HG03108 (cell line): Measurements from ENCODE around the gene PROK1.
"Not testable (repeated sequence)": the region's sequence is repeated elsewhere in the genome, so short reads cannot be mapped to it uniquely, and the experiment has no call there.

Experiments
- ATAC-seq: cut with Tn5 transposase; IDR thresholded peaks from one replicate; pipeline ENCODE4 v1.9.1; 2021; ENCODE audit warnings: moderate library complexity; ENCODE audit not compliant: unreplicated experiment

PROK1 gene

GRCh38 chr1:110450929-110451328 is at the start of gene PROK1:
Gene PROK1 (plus strand): TSS chr1:110451149. CDS start chr1:110451217, 68 bp downstream.
- no peak for ATAC-seq

- ATAC-seq, result no peak
Measured at GRCh38 chr1:110403805-110404204, 47.1 kb upstream of the PROK1 start.

DNA sequence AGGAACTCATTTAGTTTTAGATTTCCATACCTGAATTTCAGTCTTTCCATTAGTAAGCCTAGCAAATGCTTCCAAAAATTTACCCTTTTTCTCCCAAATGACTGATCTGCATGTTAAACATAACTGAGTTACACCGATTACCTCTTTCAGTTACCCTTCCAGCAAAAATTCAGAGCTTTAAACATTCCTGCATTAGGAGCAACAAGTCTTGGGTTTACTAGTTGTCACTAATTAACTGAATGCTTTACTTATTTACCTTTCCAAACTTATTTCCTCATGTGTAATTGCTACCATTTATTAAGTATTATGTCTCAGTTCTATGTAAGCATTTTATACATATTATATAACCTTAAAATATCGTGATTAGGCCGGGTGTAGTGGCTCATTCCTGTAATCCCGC is 46.5 kb upstream of the PROK1 start:
- ATAC-seq, result no peak

- not testable (repeated sequence) for ATAC-seq
Measured at GRCh38 chr1:110406407-110406806, 44.5 kb upstream of the PROK1 start.

DNA sequence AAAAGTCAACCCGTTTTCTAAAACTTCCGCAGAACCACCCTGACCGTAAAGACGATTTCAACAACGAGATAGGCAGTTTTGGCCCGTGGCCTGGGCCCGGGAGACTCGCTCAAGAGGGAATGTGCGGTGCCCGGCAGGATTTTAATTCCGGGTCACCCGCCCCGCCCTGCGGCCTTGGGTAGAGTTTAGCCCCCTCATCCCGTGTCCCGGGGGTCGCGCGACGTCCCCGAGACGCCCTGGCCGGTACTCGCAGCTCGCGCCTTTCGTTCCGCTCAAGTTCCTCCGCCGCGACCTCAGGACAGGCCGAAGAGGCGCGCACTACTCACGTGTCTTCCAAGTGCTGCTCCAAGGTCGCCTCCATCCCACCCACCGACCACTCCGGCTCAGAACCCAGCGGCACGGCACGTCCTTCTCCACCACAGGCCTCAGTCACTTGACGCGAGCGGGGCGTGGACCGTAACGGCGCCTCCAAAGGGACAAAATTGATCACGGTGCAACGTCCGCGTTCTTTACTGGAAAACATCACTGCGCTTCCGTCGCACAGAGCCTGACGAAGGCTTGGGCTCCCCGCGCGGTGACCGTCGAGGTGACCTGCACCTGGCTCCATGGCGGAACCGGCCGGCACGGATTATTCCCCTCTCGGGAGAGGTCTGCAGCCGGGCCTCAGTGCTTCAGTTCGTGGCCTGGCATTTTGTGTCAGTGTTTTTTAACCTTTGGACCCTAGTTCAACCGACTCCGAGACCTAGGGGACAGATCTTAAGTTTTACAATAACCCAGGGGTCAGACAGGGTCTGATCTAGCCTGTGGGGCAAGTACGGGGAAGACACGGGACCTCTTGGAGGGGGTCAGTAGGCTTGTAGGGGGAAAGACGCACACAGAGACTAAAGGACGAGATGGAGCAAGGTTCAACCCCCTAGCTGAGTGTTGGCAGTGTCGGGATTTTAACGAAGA is 43.4 kb upstream of the PROK1 start, which contains the start of gene LAMTOR5:
Gene LAMTOR5, minus strand, starts transcription at position 435 of the 951 bp plus-strand sequence. Its CDS starts 74 bp downstream, at position 361.
- ATAC-seq, result peak; percentile 84

- ATAC-seq, result no peak
Measured at GRCh38 chr1:110408488-110408887, 42.5 kb upstream of the PROK1 start.

DNA sequence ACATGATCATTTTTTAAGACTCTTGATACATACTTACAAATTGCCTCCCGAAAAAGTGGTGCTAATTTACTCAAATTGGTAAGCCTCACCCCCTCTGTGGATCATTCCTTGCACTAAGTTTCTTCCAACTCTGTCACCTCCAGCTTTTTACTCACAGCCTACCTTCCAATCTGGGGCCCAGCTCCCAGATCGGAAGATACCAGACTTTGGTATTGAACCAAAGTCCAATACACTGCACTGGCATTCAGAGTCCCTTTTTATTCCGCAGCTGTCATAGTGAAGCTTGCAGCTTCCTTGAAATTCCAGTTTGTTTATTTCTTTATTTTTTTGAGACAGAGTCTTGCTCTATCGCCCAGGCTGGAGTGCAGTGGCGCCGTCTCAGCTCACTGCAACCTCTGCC is 41.6 kb upstream of the PROK1 start:
- no peak for ATAC-seq

DNA sequence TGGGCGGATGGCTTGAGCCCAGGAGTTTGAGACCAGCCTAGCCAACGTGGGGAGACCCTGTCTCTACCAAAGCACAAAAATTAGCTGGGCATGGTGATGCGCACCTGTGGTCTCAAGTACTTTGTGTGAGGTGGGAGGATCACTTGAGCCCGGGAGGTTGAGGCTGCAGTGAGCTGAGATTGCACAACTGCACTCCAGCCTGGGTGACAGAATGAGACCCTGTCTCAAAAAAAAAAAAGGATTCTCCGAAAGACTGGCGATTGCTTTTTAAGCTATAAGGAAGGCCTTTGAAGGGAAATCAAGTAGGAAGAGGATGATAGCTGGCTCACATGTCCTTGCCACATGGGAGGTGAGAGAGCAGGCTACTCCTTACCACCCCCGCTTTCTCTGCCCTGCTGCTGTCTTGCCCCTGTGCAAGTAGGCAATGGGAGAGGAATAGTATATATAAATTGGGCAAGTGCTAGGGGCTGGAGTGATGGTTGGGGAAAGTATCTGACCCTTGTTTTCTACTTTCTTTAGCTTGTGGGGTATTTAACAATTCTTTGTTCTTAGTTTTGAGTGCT is 39.7 kb upstream of the PROK1 start:
- ATAC-seq, result no peak

GRCh38 chr1:110412576-110412975 is 38.4 kb upstream of the PROK1 start:
- ATAC-seq, result peak; percentile 43

DNA sequence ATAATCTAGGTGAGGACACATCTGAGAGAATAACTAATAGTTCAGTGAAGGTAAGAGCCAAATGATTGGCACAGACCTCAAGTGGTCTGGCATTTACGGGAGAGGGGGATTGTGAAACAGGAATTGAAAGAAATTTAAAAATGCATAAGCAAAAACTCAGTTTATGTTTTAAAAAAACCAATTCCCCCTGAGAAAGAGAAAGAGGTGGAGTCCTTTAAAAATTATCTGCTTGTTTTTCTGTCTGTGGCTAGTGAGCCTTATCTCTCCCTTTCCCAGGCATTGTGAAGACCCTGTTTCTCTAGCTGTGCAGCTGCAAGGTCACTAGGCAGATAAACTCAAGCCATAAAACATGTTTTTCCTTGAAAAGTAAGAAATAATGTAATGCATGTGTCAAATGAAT is 37.9 kb upstream of the PROK1 start:
- not testable (repeated sequence) for ATAC-seq

- ATAC-seq, result no peak
Measured at GRCh38 chr1:110418729-110419128, 32.2 kb upstream of the PROK1 start.

GRCh38 chr1:110420023-110420662 is 30.8 kb upstream of the PROK1 start:
- no peak for ATAC-seq

DNA sequence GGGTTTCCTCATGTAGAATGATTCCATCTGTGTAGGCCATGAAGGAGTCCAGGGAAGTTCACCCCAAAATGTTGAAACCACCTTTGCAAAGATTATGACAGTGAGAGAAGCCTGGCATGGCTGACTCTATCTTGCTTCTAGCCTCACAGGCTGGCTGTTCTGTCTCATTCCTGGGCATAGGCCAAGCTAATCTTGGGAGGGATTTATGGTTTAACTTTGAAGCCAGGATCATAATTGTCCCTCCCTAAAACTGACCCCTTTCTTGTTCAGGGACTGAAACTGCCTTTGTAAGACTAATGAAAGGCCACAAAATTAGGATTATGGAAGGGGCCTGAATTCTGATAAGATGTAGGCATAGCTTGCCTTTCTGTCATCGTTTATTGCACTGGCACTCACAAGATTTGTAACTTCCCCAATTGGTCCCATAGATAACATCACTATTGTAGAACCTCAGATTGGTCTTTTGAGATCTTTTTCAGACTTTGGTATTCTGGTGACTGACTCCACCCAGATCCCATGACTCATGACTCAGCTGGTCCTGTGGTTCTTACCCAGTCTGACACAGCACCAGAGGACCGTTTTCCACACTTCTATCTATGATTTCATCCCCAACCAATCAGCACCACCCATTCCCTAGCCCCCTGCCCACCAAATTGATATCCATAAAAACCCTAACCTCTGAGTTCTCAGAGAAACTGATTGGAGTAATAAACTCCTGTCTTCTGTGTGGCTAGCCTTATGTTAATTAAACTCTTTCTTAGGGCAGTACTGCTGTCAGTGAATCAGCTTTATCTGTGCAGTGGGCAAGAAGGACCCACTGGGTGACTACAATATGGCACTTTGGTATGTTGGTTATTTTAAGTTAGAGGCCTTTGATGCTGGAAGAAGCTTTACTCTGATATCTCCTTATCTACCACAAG is 29.8 kb upstream of the PROK1 start:
- ATAC-seq, result no peak

- ATAC-seq, result no peak
Measured at GRCh38 chr1:110424699-110425611, 26.0 kb upstream of the PROK1 start.

DNA sequence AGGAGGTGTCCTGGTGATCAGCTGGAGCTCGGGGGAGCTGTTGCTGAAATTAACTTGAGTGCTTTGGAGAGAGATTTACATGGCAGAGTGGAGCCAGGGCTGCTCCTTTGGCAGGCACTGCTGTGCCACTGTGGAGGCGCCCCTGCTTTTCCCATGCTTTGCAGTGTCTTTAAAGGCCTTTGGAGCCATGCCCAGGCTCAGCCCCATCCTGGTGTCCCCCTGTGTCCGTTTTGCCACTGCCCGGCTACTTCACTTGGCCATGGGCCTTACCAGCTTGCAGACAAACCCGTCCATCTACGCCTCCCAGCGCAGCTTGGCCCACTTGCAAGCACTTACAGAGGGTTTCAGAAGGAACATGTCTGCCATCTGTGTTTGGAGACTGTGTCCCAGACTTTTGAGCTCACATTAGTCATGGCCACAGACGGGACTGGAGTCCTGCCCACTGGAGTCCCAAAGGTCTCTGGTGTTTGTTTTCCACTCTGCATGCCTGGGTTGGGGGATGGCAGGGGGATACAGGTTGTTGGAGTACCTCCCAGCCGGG is 25.3 kb upstream of the PROK1 start:
- no peak for ATAC-seq

DNA sequence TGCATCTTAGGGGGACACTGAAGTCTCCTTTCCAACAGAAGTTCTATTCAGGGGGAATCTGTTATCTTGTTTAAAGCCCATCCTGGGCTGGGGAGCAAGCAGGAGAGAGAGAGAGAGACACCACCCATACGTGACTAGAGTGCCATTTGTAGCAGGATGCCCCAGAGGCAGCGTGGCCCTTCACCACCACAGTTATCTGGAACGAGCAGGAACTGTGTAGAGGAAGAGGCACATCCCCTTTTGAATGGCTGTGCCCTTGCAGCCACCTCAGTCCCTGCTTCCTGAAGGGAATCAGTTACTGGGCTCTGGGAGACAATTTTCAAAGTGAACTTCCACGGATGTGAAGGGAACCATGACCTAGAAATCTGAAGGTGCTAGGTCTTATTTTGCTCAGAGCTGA is 24.1 kb upstream of the PROK1 start:
- ATAC-seq, result no peak

DNA sequence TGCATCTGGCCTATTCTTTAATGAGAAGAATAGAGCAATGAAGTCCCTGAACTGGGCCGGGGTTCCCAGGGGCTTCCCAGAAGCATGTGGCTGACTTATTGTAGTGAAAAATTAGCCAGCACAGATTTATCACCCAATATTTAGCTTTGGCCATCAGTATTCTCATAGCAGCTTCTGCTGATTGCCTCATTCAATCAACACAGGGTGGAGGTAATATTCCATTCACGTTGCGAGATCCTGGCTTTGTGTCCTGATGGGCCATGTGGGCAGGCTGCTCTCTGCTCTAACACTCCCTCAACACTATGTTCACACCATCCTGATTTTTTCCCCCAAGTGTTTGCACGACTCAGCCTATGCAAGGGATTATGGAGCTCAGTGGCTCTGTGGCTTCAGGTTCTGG is 22.0 kb upstream of the PROK1 start:
- no peak for ATAC-seq

DNA sequence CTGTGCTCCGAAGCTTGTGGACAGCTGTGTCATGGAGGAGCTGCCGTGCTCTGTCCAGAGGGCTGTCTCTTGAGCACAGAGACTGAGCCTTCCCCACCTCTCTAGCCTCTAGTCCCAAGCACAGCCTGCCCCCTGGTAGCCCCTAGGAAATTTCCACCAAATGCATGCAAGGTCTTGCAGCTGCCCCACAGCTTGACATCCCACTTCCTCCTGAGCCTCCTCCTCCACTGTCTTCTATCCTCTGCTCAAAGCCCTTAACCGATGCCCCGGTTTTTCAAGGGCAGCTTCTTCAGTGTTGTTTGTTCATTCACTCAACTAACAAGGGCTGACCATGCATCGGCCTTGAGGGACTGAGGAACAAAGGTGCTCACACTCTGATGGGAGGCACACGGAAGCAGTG is 20.6 kb upstream of the PROK1 start:
- ATAC-seq, result no peak

DNA sequence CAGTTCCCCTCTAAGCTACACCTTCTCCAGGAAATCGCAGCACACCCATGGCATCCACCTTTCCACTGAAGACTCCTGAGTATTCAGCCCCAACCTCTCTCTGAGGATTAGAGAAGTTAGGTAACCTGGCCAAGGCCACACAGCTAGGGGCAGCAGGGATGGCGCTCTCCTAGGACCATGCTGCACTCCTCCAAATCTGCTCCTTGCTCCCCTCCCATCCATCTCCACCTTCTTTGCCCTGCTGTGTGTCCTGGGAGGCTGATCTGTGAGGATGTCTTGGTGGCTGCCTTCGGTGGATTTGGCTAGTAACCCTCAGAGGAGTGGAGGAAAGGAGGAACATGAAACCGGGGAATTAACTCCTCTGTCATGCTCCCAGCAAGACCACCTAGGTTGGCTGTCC is 20.0 kb upstream of the PROK1 start:
- ATAC-seq, result no peak
